Activated CD8-positive, alpha-beta memory T cell treated with anti-CD3 and anti-CD28 coated beads, Interleukin-2, amount 50 U/mL, for 24 hours (primary cell): ENCODE data around the gene UTS2R.

Source experiments
- DNase-seq: peaks from one replicate; pipeline ENCODE4 v3.0.0-alpha.2; 2020; ENCODE audit errors: extremely low read depth

UTS2R gene

DNA sequence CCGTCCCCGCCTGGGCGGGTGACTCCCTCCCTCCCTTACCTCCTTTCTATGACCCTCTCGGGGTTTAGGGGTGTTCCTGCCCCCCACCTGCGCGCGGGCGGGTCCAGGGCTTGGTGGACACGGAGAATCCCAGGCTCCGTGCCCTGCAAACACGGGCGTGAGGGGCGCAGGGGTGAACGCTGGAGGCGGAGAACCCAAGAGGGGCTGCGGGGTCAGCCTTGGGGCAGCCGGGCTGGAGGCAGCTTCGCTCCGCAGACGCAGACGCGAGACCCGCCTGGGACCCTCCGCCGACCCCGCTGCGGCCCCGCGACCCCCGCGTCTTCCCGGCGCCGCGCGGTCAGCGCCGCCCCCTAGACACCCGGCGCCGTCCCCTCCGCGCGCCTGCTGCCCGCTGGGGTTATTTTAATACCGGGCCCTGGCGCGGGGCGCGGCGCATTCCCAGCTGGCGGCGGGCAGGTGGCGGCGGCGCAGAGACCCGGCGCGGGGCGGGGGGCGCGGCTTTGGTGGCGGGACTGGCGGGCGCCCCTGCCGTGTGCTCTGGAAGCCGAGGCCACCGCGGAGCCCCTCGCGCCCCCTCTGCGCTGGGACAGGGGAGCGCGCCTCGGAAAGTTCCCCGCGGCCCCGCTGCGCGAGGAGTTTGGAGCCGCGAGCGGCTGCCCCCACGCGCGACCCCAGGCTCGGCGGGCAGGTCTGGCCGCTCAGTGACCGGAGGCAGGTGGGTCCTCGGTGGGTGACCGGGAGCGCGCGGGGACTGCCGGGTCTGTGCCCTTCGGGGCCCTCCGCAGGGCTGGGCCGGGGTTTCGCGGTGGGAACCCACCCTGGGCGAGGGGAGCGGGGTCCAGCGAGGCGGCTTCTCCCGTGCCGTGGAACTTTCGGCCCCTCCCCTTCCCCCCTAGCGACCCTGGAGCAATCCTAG is at the start of gene UTS2R:
TSS of gene UTS2R (plus strand) at position 433 of the 916 bp plus-strand sequence. CDS start 2,560 bp downstream, outside the sequence.
- no peak for DNase-seq

DNA sequence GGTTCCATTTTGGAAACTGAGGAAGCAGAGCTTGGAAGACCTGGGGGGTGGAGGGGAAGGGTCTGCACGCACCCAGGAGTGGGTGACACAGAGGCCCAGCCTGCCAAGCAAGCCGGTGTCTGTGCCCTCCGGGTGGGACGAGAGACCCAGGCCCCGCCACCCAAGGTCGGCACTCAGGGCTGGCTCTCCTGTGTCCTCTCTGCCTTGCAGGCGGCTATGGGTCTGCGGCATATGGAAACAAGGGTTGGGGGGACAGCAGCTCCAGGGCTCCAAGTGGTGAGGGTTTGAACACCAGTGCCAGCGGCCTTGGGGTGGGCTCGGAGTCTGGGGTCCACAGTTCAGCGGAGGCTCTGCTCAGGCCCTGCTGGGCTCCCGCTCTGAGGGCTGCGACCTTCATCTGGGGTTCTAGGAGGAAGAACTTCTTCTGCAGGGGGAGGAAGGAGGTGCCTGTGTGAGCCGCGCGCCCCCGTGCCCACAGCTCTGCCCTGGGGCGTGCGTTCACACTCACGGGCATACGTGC is 49.6 kb upstream of the UTS2R start:
- DNase-seq, result no peak

DNA sequence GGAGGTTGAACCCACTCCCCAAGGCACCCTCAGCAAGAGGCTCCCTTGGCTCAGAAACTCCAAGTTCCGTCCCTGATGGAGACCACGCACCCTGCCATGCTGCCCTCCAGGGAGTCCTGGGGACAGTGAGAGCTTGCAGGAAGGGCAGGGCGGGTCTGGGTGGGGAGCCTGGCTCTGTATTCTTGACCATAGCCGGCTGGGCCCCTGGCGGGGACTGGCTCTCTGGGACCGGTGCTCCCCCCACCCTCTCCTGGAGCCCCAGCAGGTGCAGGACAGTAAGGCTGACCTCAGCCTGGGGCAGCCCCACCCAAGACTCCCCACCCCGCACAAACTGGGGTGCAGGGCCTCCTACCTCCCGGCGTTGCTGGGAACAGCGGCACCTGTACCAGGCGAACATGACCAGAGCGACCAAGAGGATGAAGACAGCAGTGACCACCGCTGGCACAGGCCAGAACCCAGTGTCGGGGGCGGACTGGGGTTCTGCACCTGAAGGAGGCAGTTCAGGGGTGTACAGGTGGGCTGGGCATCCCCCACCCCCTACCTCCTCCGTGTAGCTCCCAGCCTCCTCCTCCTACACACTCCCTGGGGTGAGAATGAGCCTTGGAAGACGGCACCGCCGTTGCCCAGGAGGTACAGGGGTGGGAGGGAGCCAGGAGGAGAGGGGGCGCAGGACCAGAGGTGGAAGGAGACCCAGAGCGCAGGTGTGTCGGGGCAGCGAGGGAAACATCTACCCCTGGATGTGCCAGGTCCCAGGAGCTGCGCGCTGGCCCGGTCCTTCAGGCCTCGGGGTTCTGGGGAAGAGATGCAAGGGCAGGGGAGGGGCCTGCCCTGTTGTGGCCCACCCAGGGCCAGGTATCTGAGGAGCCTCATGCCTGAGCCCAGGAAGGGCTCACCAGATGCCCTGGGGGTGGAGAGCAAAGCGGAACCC is 48.8 kb upstream of the UTS2R start:
- DNase-seq, result no peak

DNA sequence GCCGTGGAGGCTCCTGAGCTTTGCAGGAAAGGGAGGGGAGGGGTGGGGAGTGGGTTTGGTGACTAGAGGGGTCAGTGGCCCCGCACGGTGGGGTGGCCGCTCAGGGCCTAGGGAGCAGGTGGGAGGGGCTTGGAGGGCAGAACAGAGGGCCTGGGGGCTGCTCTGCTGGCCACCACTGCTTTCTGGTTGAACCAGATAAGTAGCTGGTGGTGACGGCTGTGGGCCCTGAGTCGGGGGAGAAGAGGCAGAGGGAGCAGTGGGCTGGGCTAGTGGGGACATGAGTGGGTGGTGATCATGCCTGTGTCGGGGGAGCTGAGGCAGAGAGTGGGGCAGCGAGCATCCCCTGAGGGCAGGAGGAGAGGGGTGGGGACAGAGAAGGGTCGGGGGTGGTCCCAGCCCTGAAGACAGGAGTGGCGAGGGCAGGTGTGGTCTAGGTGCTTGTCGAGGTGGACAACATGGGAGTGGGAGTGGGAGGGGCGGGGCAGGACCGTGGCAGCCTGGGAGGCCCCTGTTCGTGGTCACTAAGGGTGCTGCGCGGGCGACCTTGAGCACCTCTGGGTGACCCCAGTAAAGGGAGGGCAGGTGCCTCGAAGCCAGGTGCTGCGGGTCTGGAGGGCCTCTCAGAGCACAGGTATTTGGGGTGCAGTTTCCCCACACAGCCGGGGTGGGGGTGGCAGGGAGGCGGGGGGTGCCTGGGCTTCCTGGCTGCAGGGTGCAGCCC is 47.9 kb upstream of the UTS2R start:
- DNase-seq, result no peak

DNA sequence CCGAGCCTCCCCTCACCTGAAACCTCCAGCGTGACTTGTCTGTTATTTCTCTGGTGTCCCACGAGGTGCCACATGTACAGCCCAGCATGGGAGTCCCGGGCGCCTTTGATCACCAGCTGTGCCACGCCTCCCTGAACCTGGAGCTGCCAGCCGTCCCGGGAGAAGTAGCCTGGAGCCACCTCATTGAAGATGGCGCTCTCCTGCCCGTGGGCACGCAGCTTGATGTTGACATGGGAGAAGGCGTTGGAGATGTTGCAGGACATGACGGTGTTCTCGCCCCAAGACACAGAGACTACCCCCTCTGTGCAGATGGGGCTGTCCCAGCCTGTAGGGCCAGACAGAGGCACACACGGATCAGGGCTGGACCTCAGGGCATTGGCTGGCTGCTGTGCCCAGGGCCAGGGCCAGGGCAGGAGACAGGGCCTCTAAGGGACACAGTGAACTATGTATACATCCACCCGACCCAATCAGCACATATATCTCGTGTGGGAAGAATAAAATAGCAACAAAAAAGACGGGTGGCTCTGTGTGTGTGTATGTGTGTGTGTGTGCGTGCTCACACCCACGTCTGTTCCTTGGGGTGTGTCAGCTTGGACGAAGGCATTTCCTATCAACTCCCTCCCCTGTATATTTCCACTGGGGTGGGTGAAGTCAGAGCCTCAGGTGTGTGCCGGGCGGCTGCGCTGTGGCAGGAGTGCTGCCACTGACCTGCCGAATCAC is 46.8 kb upstream of the UTS2R start:
- no peak for DNase-seq

DNA sequence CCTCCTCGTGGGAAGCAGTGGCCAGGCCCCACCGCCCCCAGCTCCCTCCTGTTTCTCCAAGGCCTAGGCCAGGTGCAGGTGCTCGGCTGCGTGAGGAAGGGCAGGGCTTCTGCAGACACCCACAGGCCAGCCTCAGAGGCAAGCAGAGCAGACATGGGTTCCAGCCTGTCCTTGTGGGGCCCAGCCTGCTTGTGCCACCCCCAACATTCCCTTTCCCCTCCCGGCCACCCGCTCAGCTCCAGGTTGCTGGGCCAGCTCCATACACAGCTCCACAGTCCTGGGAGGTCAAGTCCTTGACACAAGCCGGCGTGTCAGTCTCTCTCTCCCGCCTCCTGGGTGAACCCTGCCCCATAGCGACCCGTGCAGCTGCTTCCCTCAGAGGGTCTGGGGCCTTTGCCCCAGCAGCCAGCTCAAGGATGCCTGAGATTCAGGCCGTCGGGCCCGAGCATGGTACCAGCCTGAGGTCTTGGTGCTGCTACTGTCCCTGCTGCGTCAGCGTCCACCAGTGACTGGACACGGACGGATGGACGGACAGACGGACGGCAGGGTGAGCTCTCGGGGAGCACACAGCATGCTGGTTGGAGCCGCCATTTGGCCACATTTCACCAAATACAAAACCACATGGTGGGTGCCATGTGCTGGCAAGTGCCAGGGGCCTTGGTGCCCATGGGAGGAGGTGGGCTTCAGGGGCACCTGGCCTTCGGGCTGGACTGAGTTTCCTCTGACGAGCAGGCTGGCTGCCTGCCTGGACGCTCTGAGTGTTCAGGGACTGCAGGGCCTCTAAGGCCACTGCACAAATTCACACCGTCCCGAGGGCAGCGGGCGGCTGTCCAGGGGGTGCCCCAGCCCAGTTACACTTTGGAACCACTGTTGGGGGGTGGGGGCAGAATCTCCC is 46.0 kb upstream of the UTS2R start:
- no peak for DNase-seq

DNA sequence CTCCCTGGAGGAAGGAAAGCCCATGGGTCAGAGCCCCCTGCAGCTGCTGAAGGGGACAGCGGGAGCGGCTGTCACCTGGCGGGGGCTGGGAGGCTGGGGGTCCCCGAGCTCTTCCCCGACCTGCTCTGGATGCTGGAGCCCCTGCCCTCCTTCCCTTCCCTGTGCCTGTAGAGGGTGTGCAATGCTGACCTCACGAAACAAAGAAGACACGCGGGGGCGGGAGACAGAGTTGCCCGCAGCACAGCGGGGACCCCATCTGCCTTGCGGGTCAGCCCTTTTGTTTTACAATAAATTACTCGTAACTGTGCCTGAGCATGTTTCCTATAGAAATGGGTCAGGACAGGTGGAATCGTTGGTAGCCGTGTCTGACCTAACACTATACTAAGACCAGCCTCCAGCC is 44.3 kb upstream of the UTS2R start:
- DNase-seq, result no peak

DNA sequence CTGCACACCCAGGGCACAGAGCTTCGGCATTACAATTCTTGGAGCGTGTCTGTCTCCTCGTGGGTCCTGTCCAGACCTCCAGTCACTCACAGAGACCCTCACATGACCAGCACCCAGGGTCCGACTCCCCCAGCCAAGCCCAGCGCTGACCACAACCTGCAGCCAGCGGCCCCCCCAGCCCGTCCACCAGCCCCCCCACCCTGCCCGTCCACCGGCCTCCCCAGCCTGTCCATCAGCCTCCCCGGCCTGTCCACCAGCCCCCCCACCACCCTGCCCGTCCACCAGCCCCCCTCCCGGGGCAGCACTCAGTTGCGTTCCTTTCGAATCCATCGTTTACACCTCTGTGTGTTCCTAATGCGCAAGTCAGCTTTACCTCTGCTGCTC is 43.8 kb upstream of the UTS2R start:
- DNase-seq, result no peak

DNA sequence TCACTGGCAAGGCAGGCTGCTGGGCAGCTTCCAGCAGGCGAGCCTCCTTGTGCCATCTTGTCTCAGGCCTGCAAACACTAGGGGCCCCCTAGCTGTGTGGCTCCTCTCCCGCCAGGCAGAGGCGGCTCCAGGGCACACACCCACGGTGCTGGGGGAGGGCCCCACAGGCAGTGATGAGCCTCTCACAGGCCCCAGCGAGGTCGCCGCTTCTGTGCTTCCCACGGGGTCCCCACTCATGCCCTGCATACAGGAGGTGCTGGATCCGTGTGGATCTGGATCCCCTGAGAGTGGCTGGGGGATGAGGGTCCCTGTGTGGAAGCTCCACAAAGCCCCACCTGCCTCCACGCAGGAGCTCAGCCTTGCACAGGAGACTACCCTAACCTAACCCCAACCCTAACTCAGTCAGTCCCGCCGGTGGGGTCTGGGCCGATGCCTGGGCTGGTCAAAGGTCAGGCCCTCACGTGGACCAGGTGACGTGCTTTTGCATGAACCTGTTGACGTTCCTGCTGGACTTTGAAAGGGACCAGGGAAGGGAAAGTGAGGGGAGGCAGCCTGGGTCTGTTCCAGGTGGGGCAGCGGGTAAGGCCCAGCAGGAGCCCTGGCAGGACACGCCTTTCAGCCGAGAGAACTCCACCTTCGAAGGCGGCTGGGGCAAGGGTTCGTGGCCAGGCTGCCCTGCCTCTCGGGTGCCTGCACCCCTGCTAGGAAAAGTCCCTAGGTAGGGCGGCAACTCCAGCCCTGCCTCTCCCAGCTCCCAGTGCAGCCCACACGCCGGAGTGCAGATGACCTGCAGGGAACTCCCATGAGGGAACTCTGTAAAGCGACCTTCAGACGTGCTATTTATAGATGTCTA is 43.2 kb upstream of the UTS2R start:
- DNase-seq, result no peak

DNA sequence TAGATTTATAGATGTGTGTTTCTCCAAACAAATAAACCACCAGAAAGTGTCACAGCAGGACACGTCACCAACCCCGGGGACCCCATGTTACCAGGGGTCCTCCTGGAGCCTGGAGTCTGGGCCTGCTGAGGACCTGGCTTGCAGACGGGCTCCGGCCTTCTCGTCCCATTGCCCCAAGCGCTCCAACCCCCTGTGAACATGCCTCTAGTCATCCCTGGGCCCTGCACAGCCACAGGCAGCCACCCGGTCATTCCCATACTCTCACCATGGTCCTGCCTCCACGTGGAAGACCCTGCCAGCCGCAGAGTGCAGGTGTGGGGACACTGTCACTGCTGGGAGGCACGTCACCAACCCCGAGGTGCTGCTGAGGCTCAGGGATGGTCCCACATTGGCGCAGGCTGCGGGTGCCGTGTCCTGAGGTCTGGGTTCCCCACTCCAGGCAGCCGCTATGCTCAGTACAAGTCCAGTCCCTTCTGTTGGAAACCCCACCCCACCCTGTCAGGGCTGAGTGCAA is 42.5 kb upstream of the UTS2R start:
- no peak for DNase-seq

DNA sequence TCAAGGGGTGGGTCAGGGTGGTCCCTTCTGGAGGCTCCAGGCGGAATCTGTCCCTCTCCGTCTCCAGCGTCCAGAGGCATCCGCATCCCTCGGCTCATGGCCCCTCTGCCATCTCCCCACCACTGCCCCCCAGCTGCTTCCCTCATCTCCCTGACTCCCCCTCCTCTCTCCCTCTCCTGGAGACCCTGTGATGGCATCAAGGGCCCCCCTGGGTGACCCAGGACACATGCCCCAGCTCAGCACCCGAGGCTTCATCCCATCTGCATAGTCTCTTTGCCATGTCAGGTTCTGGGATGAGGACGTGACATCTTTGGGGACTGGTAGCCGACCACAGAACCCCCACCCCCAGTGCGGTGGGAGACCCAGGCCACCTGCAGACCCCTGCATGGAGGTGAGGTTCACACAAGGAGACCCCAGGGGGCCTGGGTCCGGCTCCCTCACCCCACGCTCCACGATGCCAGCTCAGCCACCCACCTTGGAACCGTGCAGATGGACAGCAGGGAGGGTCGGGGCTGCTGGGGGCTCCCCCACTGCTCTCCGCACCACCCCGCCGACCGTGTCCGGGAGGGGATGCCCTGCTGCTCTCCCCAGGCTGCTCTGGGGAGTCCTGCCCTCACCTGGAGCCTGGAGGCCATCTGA is 41.8 kb upstream of the UTS2R start:
- DNase-seq, result no peak

DNA sequence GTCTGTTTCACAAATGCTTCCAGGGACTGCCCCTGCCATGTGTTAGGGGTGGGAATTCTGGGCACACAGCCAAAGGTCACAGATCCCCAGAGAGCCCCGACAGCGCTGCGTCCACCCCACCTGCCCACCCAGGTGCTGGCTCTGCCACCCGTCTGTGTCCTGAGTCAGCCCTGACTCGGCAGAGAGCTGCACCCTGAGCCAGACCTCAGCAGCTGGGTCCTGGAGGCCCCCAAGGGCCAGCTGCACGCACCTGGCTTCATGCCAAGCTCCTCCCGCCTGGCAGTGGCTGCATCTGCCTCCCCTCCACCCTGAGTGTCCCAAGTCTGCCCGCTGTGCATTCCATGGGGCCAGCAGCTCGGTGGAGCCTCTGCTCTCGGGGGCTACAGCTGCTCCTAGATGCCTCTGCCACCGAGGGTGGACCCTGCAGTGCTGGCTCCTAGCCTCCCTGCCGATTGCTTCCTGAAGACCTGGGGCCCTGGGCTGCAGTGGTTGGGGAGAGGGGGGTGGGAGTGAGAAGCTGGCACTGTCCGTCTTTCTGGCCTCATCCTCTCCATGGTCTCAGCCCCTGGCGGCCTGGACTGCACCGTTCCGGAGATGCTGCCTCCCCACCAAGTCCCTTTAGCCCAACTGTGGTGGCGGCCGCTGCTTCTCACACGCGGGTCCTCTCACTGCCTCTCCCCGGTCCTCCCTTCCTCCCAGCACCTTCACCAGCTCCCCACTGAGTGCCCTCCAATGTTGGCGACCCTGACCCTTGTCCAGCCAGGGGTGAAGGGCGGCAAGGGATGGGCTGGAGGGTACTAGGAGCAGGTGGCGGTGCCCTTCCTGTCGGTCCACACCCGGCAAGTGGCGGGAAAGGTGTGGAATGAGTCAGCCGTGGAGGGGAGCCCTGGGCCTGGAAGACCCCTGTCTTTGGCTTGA is 41.0 kb upstream of the UTS2R start:
- DNase-seq, result no peak

DNA sequence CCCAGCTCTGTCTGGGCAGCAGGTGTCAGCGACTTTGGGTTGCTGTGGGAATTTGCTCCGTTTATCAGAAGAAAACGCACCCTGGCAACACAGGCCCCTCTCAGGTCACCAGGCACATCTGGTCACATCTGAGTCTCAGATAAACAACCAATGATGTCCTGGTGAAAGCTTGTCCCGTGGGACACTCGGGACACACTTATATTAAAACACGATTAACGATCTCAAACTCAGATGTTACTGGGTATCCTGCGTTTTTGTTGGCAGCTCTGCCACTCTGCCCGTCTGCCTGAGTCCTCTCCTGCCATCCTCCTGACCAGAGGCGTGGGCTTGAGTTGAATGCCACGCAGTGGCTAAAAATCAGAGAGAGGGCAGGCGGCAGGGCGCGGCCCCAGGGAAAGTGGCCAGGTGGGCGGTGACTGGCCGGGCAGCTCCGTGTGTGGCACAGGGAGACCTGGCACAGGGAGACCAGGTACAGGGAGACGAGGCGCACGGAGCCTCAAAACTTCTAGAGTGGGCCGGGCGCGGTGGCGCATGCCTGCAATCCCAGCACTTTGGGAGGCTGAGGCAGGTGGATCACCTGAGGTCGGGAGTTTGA is 40.1 kb upstream of the UTS2R start:
- DNase-seq, result no peak

DNA sequence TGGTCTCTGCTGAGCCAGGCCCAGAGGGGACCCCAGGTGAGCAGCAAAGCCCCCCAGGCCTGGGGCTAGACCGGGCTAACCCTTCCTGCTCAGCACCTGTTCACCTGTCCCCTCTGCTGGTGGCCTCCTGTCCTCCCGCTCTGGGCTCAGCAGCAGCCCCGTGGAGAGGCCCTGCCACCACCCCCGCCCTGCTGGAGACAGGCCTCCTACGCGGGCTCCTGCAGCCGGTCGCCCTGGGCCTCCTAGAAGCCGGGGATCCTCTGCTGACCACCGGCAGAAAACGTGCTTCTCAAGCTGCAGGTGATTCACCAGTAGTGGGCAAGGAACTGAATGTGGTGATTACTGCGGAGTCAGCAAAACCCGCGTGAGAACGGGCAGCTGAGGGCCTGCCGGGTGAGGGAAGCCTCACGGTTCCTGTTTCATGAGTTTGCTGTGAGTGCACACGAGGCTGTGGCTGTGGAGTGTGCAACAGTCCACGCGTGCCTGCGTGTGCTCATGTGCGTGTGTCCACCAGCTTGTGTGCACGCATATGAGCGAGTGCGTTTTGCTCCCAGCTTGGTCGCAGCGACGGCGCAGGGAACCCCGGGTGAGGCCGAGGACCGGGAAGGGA is 38.8 kb upstream of the UTS2R start:
- no peak for DNase-seq

DNA sequence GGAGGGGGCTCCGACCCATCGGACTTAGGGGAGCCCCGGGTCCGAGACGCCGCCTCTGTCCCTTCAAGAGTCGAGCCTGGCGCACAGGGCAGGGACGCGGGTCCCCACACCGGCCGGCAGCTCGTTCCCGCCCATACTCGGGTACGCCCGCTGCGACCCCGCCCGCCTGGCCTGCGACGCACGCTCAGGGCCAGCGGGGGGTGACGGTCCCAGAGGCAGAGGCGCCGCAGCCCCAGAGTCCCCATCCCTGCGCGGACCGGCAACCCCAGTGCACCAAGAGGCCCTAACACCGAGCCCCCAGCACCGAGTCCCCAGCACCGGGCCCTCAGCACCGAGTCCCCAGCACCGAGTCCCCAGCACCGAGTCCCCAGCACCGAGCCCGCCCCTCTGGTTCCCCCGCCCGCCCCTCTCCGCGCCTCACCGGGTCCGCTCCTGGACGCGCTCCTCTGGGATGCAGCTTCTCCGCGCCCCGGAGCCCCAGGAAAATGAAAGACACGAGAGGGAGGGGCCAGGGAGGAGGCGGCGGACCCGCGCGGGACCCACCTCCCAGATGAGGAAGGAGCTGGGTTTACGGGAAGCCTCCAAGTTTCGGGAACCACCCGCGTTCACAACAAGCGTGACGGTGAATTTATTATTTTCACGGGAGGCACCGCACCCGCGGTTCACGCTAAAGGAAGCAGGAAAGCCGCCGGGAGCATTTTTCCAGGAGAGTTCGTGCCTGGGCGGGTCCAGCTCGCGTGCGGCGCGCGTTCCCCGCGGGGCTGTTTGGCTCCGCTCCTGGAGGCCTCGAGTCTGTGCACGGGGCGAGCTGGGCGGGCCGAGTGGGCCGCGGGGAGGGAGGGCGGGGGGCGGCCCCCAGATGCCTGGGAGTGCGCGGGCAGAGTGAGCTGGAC is 38.0 kb upstream of the UTS2R start, which contains the start of gene SECTM1:
TSS of gene SECTM1 (minus strand) at position 488 of the 893 bp plus-strand sequence. CDS start 6,526 bp downstream, outside the sequence.
- no peak for DNase-seq
